TTC549 (cell line): Measurements from ENCODE around the gene CTSW.

Experiments
- FAIRE-seq: peaks from 2 replicates; lab custom pipeline; 2012; peaks lifted over from hg19 to GRCh38; lab: Jason Lieb, UNC

The CTSW gene

DNA sequence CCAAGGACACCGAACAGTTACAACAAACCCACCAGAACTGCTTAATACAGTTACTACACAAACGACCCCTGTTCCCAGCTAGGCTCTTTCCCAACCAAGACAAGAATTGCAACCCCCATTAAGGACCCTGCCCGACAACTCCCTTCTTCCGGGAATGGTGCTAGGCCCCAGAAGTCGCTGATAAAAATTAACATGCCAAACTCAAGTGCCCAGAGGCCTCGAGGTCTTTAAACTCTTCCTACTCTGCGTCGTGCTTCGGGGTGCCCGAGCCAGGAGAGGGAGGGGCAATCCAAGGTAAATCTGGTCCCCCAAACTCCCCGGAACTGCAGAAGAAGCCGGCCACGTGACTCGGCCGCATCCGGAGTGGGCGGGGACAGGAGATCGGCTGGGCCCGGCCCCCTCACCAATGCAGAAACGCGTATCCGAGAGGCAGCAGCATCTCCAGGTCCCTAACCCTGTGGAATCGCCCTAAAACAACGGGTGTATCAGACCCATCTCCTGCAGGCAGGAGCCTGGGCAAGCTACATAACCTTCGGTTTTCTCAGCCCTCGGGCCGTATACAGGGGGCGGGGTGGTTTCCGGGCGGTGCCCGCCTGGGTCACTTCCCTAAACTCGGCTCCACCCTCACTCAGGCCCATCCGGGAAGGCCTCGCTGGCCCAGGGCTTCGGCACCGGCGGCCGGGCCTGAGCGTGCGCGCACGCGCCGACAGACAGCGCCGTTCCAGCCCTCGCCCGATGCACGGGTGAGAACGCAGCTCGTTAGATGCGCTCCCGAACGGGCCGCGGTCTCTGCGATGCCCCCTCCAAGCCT, 22.7 kb upstream of the CTSW start:
- no peak for FAIRE-seq

DNA sequence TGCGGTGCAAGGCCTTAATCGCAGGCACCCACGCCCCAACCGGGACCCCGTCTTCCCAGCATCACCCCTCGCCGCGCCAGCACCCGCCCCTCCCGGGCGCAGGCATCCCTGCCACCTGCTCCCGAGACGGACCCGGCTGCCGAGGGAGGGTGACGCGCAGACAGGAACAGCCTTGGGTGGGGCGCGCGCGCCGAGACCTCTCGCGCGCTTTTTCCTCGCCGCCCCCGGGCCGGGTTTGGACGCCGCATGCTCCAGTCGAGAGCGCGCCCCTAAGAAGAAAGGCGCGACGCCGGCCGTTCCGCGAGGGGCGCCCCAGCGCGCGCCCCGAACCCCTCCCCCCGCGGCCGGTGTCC, 22.2 kb upstream of the CTSW start:
- no peak for FAIRE-seq

DNA sequence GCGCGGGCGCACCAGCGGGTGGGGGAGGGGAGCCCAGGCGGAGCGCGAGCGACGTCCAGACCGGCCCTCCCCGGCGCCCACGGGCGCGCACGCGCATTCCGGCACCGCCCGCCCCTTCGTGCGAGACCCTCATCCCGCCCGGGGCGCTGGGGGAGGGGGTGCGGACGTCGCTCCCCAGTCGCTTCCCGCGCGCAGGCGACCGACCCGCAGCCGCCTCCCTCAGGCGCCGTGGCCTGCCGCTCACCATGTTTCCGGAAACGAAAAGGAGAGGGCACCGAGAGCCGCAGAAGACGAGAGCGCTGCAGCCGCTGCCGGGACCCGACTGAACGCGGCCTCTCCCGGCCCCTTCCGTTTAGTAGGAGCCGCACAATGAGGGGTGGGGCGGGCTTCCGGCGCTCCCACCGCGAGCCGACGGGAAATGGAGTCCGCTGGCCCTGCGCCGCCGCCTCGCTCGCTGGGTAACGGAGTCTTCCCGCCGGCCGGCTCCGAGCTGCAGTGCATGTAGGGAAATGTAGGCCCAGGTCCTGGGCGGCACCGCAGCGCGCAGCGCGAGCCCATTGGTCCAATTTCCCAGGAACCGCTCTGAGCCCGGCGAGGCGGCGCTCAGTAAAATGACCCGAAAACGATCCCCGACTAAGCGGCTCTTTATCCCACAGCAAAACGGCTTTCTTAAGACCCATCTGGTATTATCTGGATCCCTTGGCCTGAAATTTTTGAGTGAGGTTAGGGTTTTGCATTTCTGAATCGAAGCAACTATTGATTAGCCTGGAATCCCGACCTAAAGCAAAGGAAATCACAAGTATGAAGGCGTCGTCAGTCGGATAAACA, 21.6 kb upstream of the CTSW start, which contains the start of gene CFL1:
TSS of gene CFL1 (minus strand) at position 328 of the 828 bp plus-strand sequence. CDS start at position 247, 81 bp downstream.
- peak; percentile 77 for FAIRE-seq

DNA sequence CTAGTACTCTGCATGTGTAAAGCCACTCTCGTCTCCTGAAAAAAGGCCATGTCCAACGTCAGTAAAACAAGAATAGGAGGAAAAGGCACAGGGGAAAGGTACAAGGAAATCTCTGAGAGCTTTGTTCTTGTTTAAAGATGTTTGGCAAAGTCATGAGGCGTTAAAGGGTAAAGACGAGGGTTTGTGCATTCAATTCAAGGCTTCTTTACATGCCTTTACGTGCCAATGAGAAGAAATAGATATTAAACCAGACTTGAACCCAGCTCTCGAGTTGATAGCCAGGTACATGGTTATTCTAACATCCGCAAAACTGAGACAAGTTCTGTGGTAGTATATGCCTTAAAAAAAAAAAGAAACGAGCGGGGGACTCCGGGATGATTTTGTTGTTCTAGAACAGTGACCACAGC, 21.0 kb upstream of the CTSW start:
- FAIRE-seq = no peak

DNA sequence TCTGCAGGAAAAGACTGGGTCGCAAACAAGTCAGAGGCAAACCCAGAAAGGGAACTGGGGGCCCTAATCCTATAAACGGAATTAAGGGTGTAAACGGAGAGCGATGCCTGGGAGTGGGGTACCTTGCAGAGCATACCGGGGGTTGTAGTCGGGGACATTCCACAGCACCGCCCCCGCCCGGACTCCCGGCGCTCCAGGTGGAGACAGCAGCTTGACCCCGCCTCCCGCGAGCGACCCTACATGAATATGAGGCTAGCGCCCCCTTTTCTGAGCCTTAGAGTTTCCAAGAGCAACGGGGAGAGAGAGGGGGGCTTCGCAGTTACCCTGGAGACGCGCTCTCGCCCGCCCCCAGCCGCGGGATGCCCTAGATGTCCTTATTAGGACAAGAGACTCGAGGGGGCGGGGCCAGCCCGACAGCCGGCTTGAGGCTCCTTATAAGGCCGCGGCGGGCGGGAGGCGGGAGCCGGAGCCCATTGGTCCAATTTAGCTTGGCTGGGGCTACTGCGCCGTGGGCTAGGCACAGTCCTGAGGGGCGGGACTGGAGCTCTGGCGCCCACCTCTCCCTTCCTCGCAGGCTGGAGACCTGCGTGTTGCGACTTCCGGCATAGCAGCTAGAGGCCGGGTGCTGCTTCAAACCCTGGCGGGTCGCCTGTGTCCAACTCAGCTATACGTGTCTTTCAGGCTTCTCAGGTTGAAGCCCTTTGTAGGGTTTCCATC, 20.4 kb upstream of the CTSW start:
- FAIRE-seq = peak; percentile 81

DNA sequence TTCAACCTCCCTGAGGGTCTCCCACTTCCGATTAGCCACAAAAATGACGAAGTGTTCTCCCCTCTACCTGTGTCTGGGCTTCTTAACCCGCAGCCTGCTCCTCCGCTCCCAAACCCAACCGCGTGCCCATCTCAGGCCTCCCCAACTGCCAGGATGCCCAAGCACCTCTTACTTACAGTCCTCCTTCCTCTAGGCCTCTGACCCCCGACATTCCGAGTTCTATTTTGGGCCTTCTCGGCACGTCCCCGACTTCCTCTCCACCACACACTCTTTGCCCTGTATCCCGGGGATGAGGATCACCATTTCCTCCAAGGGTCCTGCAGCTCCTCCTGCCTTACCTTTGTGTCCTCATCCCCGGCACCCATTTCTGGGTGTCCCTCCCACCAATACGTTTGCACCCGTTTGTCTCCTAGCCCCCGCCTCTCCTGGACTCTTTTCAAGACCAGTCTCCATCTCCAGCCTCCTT, 19.8 kb upstream of the CTSW start:
- no peak for FAIRE-seq

DNA sequence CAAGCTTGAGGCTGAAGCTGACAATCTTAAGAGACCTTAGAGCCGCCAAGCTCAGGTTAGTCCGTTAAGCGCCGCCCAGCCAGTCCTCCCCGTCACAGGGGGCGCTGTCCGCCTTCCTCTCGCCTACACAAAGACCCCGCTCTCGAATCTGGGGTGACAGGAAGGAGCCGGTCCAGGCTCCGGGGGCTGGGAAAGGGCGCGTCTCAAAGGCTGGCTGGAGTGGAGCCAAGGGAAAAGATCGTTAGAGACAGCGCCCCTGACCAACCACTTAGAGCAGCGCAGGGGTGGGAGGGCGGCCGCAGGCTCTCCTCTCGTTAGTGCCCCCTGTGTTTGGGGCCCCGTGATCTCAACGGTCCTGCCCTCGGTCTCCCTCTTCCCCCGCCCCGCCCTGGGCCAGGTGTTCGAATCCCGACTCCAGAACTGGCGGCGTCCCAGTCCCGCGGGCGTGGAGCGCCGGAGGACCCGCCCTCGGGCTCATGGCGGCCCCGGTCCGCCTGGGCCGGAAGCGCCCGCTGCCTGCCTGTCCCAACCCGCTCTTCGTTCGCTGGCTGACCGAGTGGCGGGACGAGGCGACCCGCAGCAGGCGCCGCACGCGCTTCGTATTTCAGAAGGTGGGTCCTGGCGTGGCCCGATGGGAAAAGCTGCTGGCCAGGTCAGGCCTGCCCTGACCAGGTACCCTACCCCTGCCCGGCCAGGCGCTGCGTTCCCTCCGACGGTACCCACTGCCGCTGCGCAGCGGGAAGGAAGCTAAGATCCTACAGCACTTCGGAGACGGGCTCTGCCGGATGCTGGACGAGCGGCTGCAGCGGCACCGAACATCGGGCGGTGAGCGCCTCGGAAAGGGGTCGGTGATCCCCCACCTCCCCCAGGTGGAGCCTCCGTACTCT, 19.1 kb upstream of the CTSW start, which contains the start of gene MUS81:
TSS of gene MUS81 (plus strand) at position 156 of the 887 bp plus-strand sequence. CDS start at position 477, 321 bp downstream.
- peak; percentile 70 for FAIRE-seq

DNA sequence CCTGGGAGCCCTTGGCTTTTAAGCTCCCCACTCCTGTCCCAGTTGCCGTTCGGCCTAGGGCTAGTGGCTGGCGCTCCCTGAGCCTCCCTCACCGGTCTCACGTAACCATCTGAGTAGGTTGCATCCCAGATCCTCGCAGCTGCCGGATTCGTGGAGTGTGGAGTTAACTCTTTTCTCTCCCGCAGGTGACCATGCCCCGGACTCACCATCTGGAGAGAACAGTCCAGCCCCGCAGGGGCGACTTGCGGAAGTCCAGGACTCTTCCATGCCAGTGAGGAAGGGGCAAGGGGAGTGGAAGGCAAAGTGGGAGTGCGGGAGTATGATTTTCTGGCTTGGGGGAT, 18.5 kb upstream of the CTSW start:
- no peak for FAIRE-seq

DNA sequence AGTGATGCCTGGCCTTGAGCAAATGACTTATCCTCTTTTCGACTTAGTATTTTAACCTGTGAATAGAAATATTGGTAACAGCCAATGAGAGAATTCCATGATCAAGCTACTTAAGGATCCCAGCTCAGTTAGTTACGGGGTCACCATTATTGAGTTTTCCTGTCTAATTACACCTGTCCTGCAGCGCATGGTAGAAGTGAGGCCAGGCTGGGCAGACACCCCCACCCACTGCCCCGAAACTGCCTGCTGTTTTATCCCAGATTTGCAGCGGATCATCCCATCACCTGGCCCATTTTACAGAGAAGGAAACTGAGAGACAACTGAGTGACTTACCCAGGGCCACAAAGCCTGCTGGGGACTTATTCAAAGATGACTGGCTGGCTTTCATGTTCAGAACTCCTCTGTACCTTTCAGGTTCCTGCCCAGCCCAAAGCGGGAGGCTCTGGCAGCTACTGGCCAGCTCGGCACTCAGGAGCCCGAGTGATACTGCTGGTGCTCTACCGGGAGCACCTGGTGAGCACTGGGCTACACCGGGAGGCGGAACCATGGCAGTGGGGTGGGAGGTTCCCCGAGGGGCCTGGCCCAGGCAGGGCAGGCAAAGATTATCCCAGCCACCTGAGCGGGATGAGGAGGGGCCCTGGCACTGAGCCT, 18.0 kb upstream of the CTSW start:
- FAIRE-seq = no peak

DNA sequence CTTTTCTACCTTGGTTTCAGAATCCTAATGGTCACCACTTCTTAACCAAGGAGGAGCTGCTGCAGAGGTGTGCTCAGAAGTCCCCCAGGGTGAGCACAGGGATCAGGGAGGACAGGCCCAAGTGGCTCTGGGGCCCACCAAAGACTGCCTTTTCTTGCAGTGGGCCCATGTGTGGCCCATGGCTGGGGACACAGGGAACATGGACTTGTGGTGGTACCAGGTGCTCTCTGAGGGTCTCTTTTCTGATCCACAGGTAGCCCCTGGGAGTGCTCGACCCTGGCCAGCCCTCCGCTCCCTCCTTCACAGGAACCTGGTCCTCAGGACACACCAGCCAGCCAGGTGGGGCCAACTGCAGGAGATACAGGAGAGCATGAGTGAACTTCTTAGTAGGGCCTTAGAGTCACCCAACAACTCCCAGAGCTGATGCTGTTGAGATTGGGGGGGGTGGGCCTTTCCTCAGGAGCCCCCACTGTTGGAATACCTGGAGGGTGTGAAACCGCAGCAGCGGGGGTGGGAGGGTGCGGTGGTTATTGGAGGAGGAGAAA, 17.4 kb upstream of the CTSW start:
- FAIRE-seq = no peak

DNA sequence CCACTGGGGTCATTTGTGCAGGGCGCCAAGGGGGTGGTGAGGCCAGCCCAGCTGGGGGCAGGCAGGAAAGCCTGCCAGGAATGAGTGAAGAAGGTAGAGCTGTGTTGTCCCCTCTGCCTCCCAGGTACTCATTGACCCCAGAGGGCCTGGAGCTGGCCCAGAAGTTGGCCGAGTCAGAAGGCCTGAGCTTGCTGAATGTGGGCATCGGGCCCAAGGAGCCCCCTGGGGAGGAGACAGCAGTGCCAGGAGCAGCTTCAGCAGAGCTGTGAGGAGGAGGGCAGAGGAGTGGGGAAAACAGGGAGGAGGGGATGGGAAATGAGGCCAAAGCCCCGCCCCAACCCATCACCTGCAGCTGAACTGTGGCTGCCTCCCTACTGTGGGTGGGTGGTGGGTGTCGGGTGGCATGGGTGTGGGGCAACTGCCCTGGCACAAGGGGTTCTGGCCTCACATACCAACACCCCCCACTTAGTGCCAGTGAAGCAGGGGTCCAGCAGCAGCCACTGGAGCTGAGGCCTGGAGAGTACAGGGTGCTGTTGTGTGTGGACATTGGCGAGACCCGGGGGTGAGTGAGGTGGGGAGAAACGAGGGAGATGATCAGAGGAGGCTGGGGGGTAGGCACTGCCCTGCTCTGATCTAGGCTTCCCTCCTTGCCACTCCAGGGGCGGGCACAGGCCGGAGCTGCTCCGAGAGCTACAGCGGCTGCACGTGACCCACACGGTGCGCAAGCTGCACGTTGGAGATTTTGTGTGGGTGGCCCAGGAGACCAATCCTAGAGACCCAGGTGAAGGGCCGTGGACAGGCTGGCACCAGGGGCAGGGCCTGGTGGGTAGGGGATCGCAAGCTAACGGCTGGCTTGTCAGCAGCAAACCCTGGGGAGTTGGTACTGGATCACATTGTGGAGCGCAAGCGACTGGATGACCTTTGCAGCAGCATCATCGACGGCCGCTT, 16.4 kb upstream of the CTSW start:
- FAIRE-seq = no peak

DNA sequence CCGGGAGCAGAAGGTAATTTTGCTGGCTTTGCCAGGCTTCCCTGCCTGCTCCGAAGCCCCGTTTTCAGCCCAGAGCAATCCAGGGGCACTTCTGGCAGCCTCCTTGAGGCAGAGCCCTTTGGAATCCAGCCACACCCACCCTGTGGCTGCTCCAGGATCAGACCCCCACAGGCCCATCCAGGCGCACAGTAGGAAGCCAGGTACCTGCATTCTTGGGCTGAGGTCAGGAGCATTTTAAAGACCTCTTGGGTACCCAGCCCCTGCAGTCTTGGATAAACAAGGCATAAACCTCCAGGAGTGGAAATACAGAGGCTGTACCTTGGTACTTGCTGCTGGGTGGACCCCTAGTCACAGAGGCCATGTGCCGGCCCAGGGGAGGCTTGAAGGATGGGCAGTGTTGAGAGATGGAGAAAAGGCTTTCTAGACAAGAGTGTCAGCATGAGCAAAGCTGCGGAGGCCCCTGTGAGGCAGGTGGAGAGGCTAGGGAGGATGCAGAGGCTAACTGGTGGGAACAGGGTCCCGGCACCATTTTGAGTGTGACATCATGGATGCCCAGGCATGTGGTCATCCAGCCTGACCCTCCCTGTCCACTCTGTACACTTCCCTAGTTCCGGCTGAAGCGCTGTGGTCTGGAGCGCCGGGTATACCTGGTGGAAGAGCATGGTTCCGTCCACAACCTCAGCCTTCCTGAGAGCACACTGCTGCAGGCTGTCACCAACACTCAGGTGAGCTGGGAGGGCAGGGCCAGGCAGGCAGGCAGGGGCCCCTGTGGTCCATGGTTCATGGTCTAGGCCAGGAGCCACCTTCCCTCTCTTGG, 15.5 kb upstream of the CTSW start:
- FAIRE-seq = no peak

DNA sequence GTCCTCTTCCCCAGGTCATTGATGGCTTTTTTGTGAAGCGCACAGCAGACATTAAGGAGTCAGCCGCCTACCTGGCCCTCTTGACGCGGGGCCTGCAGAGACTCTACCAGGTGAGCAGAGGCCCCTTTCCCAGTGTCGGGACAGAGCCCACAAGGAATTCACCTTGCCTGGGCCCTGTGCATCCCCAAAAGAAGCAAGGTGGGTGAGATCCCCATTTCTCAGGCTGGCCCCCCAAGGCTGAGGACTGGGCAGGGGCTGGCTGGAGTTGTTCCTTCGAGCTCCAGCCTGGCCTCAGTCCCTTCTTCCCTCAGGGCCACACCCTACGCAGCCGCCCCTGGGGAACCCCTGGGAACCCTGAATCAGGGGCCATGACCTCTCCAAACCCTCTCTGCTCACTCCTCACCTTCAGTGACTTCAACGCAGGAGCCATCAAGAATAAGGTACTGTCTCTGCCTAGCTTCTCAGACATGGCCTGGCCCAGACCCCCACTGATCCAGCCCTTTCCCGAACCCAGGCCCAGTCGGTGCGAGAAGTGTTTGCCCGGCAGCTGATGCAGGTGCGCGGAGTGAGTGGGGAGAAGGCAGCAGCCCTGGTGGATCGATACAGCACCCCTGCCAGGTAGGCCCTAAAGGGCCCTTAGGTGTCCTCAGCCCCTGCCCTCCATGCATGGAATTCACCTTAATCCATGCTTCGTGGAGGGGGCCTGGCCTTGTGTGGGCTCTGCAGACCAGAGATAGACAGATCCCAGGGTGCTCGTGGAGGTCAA, 14.7 kb upstream of the CTSW start:
- no peak for FAIRE-seq

DNA sequence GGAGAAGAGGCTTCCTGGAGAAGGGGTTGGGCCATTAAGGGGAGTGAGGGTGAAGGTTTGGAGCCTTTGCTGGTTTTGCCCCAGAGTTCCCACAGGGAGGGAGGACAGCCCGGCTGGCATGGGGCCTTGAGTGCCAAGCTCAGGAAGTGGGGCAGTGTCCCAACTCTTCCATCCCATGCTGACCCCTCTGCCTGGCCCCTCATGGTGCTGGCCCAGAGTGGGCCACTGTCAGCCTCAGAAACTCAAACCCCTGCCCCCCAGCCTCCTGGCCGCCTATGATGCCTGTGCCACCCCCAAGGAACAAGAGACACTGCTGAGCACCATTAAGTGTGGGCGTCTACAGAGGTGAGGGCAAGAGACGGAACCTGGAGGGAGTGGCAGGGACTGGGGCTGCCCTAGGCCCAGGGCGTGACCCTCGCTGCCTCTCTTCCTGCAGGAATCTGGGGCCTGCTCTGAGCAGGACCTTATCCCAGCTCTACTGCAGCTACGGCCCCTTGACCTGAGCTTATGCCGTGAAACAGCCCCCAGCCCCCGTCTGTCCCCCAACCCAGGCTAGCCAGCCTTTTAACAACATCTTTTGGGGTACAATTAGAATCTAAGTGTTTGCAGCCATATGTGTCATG, 14.0 kb upstream of the CTSW start:
- FAIRE-seq = no peak

DNA sequence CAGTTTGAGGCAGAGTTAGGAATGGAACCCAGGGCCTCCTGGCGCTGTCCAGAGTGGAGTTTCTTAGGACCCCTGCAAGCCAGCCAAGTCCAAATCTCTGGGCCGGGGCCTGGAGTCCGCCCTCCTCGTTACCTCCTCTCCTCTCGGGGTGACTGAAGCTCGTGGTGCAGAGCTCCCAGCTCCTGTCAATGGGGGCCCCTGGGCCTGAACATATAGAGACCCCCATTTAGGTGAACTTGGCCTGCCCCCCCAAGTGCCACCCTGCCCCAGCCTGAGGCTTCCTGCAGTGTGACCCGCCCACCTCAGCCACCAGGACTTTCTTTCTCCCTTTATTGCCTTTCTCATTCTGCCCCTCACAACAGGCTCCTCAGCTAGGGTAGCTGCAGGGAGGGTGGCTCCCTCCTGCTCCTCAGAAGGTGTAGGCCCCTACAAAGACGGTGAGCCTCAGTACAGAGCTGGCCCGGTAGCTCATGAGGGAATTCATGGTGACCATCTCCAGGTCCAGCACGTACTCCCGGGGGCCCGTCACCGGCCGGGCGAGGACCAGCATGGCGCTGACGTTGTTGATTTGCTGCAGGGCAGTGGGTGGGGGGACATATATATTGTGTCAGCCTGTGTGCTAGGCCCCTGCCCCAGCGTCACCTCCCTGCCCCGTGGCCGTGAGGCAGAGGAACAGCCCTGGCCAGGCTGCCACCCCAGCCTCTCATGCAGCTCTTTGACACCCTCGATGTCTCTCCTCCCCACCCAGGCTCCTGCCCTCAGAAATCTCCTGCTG, 12.9 kb upstream of the CTSW start:
- no peak for FAIRE-seq

DNA sequence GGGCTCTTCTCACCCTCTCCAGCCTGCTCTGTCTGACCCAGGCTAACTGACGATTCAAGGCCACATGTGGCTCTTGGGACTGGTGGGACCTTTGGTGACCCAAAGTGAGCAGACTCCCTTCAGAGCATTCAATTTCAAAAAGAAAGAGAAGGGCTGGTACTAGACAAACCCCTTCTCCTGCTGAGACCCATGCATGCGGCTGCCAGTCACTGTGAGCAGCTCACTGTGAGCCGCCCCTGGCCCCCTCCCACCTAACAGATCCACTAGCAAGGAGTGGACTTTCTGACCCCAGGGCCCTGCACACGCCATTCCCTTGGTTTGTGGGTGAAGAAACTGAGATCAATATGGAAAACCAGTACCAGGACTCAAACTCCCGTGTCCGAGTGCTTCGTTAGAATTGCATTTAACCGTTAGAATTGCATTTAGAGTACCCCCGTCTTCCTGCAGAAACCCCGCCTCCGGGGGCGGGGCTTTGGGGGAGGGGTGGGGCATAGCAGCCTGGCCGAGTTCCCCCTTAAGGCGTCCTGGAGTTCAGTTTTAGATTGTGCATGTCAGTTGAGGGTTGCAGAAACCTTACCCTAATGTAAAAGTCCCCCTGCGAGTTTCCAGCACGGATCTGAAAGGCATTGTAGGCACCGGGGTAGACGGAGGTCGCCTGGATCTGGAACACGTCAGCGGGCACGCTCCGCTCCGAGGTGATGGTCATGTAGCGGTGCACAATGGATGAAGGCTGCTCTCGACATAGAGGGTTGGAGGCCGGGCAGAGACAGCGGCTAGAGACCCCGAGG, 12.2 kb upstream of the CTSW start:
- FAIRE-seq = no peak
